HK-2 (cell line): ENCODE results near the gene NRL.

Experiments used
- DNase-seq: peaks from one replicate; pipeline ENCODE4 v3.0.0-alpha.2; 2018; ENCODE audit not compliant: unreplicated experiment

Gene NRL

DNA sequence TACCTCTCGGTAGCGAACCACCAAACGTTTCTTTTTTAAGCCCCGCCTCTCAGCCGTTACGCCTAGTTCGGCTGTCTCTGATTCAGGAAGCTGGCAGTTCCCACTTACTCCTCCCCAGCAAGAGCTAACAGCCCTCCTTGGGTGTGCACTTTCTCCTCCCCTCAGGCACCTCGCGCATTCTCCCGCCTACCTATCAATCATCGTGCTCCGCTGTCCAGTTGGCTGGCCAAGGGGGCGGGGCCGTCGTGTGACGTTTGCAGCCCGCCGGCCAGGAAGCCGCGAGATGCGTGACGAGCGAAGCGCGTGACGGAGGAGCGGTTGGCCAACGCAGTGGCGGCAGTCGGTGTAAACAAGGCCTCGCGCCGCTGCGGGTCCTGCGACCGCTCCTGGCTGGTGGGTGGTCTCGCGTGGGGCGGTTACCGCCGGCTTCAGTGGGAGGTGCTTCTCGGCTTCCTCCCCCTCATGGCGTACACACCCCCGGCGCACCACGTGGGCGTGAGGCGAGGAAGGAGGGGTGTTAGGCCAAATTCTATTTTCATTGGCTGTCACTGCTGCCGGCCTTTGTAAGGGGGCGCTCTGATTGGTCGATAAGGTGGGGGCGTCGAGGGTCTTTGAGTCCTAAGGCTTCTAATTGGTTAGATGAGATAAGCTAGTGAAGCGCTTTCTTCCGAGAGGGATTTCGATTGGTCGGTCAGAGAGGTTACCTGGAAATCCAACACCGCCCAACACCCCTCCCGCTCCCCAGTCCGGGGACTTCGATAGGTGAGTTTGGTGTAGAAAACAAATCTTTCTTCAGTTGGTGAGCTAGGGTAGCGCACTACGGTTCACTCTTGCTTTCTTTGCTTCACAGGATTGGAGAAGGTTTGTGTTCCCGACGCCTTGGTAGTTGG, at the start of gene NRL, which contains the start of gene DCAF11:
Gene NRL (minus strand): TSS at position 418 of the 890 bp plus-strand sequence. CDS start 32,101 bp downstream, outside the sequence.
Gene DCAF11 (plus strand): TSS at position 246 of the 890 bp plus-strand sequence. CDS start 818 bp downstream, outside the sequence.
- DNase-seq: peak; percentile 99

DNA sequence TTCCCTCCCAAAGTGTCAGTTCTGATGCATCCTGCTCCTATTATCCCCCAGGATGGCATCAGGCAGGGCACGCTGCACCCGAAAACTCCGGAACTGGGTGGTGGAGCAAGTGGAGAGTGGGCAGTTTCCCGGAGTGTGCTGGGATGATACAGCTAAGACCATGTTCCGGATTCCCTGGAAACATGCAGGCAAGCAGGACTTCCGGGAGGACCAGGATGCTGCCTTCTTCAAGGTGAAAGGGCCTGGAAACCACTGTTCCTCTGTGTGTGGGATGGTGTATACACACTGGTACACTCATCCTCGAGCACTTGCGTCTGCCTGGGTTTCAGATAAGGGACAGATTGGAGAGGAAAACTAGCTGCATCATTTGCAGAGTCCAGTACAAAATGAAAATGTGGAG, 47.3 kb upstream of the NRL start:
- DNase-seq: no peak

- DNase-seq: peak; percentile 98
Measured at GRCh38 chr14:24160850-24161804, 46.4 kb upstream of the NRL start, which contains the start of gene IRF9. Gene IRF9, plus strand, starts transcription at chr14:24161265. Its CDS starts 880 bp downstream, at chr14:24162145.

DNA sequence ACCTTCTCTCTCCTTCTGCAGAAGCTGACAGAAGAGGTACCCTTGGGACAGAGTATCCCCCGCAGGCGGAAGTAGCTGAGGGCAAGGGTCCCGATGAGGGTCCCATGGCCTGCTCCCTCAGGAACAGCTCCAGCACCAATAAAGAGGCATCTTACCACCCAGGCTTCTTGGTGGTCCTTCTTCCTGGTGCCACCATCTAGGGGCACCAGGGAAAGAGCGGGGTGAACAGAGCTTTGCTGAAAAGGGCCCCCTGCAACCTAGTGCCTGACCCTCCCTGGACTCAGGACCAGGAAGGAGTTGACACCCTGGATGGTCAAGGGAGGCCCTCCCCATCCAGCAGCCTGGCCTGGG, 45.7 kb upstream of the NRL start:
- no peak for DNase-seq

GRCh38 chr14:24159777-24160498, 45.2 kb upstream of the NRL start:
- no peak for DNase-seq

DNA sequence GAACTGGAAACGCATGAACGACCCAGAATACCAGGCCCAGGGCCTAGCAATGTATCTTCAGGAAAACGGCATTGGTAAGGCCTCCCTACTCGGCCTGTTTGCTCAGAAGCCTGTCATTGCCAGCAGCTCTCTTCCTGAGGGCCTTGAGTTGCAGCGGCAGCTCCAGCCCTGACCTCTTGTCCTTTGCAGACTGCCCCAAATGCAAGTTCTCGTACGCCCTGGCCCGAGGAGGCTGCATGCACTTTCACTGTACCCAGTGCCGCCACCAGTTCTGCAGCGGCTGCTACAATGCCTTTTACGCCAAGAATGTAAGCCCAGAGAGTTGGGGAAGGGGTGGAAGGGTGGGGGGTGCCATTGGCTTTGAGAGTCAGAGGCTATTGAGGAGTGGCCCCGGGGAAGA, 42.6 kb upstream of the NRL start:
- DNase-seq: no peak

- DNase-seq: no peak
Measured at GRCh38 chr14:24156840-24157239, 42.1 kb upstream of the NRL start.

- no peak for DNase-seq
Measured at GRCh38 chr14:24155100-24155499, 40.4 kb upstream of the NRL start.

GRCh38 chr14:24151404-24152080, 36.8 kb upstream of the NRL start:
- DNase-seq: no peak

- DNase-seq: no peak
Measured at GRCh38 chr14:24150993-24151392, 36.2 kb upstream of the NRL start.

GRCh38 chr14:24150567-24150966, 35.8 kb upstream of the NRL start:
- DNase-seq: no peak

DNA sequence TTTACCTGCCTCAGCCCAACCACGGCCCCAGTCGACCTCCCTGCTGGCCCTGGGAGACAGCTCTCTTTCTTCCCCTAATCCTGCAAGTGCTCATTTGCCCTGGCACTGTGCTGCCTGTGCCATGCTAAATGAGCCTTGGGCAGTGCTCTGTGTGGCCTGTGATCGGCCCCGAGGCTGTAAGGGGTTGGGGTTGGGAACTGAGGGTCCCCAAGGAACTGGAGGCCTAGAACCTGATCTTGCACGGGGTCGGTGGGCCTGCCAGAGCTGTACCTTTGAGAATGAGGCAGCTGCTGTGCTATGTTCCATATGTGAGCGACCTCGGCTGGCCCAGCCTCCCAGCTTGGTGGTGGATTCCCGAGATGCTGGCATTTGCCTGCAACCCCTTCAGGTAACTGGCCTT, 35.3 kb upstream of the NRL start:
- no peak for DNase-seq

GRCh38 chr14:24149302-24149969, 34.7 kb upstream of the NRL start:
- no peak for DNase-seq

GRCh38 chr14:24147761-24148428, 33.1 kb upstream of the NRL start:
- DNase-seq: no peak

- DNase-seq: peak; percentile 96
Measured at GRCh38 chr14:24146978-24147760, 32.4 kb upstream of the NRL start, which contains the start of gene RNF31. Gene RNF31, plus strand, starts transcription at chr14:24147498. Its CDS starts 201 bp downstream, at chr14:24147699.

DNA sequence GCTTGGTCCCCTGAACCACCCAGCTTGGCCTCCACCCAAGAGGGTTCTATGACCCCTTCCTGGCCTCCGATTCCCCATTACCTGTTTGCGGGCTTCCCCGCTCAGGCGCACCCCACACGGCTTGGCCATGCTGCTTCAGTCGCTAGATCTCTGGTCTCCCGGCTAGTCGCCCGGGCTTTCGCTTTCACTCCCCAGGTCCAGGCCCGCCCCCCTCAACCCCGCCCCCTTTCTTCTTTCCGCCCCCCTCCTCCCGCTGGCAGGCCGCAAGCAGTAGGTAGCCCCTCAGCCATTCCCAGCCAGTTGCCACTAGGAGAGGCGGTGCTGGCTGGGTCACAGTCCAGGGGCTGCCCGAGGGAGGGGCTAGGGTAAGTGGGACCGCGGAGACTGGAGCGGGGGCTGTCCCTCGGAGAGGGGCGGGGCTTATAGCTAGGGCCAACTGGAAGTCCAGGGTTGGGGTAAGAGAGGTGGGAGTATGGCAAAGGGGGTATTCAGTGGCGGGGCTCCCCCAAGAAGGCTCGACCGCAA, 31.8 kb upstream of the NRL start, which contains the start of gene PSME2:
Gene PSME2 (minus strand): TSS at position 158 of the 525 bp plus-strand sequence. CDS start 29 bp downstream, at position 129.
- DNase-seq: peak; percentile 97

DNA sequence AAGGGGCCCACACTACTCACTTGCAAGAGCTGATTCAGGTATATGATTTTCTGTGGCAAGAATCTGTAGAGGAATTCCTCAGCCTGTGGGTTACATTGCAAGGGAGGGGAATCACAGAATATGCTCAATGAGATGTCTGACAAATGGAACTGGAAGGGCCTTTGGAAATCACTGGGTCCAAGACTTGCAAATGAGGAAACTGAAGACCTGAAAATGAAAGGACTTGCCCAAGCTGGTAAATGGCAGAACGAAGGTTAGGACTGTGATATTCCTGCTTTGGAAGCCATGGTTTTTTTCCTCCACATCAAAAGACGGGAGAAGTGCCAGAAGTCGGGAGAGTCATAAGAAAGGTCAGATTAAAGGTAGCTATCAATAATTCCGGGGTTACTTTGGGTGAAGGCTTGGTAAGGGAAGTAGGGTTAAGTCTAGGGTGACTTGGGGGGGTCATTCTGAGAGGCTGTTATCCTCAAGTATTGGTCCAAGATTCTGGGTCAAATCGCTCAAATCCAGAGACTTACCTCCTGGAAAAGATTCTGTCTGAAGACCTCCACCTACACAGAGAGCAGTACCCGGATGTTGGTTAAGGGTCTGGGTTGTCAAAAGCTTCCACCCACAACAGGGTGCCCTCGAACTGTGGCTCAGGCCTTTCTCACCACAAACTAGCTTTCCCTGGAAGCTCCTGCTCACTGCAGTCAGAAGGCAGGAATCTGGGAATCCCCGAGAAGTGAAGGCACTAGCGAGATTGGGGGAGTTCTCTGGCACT, 31.1 kb upstream of the NRL start:
- DNase-seq: no peak

DNA sequence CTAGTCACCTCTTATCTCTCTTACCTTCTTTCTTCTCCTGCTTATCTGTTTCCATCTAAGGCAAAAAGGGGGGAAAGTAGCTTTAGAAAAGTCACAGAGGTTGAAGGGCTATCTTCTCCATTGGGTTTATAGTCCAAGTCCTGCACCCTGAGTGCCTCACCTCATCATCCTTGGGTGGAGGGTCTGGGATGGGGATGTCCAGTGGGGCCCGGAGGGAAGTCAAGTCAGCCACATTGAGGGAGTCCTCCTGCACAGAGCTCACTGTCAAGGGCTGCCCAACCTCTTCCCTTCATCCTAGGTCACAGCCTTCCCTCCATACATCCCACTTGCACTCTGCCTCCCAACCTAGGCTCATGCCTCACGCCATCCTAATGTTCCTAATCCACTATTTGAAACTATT, 30.5 kb upstream of the NRL start:
- DNase-seq: no peak
